NT2/D1 (cell line): Measurements from ENCODE around the gene SWSAP1.

Experiments
- DNase-seq: peaks from one replicate; pipeline ENCODE4 v3.0.0-alpha.2; 2011; ENCODE audit warnings: low read depth, low spot score
- H3K27me3 ChIP-seq: 2 replicates; pipeline ENCODE4 v1.6.0; 2011; ENCODE audit warnings: mild to moderate bottlenecking; ENCODE audit not compliant: insufficient read length, insufficient read depth
- H3K36me3 ChIP-seq: 2 replicates; pipeline ENCODE4 v1.6.1; 2011; ENCODE audit warnings: mild to moderate bottlenecking, low read length, mixed read lengths; ENCODE audit not compliant: insufficient read depth, insufficient read length
- H3K4me1 ChIP-seq: 2 replicates; pipeline ENCODE4 v1.5.1; 2011; ENCODE audit not compliant: insufficient read depth, insufficient read length
- H3K4me3 ChIP-seq: 2 replicates; pipeline ENCODE4 v1.5.1; 2011; ENCODE audit warnings: low read depth; ENCODE audit not compliant: insufficient read length
- H3K9ac ChIP-seq: 2 replicates; pipeline ENCODE4 v1.6.0; 2011; ENCODE audit warnings: low read depth; ENCODE audit not compliant: insufficient read length
- H3K9me3 ChIP-seq: 2 replicates; pipeline ENCODE4 v1.5.1; 2011; ENCODE audit warnings: mild to moderate bottlenecking, low read length; ENCODE audit not compliant: insufficient read depth
- SUZ12 ChIP-seq: IDR thresholded peaks from 2 replicates; pipeline ENCODE4 v1.6.1; 2011; ENCODE audit not compliant: insufficient read length, insufficient read depth; ENCODE audit errors: extremely low read depth
- YY1 ChIP-seq: IDR thresholded peaks from 2 replicates; pipeline ENCODE4 v1.6.1; 2011; ENCODE audit not compliant: insufficient read length, insufficient read depth
- ZNF274 ChIP-seq: IDR thresholded peaks from 2 replicates; pipeline ENCODE4 v1.6.1; 2011; ENCODE audit warnings: mild to moderate bottlenecking, low read depth, low read length

Gene SWSAP1

GRCh38 chr19:11382898-11383705 is 8.6 kb downstream of the SWSAP1 start:
- DNase-seq = no peak
- H3K9ac ChIP-seq = peak overlapping the region; percentile 76
- no peak for TF ChIP-seq YY1
- no peak for TF ChIP-seq ZNF274
- no peak for TF ChIP-seq SUZ12
- H3K4me3 ChIP-seq = peak overlapping the region; percentile 67
- no peaks in the 10 kb centered on the region for H3K9me3 ChIP-seq
- peaks cover 4% of the 10 kb centered on the region for H3K36me3 ChIP-seq
- H3K4me1 ChIP-seq = peaks cover 7% of the 10 kb centered on the region
- H3K27me3 ChIP-seq = no peaks in the 10 kb centered on the region

GRCh38 chr19:11383706-11384048 is 9.2 kb downstream of the SWSAP1 start:
- DNase-seq = no peak
- H3K4me3 ChIP-seq = peak overlapping the region; percentile 67
- peaks cover 4% of the 10 kb centered on the region for H3K4me1 ChIP-seq
- no peaks in the 10 kb centered on the region for H3K27me3 ChIP-seq
- H3K9ac ChIP-seq = peak overlapping the region; percentile 76
- no peaks in the 10 kb centered on the region for H3K36me3 ChIP-seq
- H3K9me3 ChIP-seq = no peaks in the 10 kb centered on the region
- TF ChIP-seq SUZ12 (no peak), YY1 (no peak), ZNF274 (no peak)

- H3K36me3 ChIP-seq = no peaks in the 10 kb centered on the region
Observed at GRCh38 chr19:11384778-11385129, 10.3 kb downstream of the SWSAP1 start.

GRCh38 chr19:11387162-11388034 is 12.9 kb downstream of the SWSAP1 start:
- no peak overlapping the region for H3K4me3 ChIP-seq
- no peak overlapping the region for H3K9ac ChIP-seq
- H3K9me3 ChIP-seq = peaks cover 4% of the 10 kb centered on the region; the same call in 1 of the 2 replicates
- no peaks in the 10 kb centered on the region for H3K36me3 ChIP-seq
- no peaks in the 10 kb centered on the region for H3K4me1 ChIP-seq
- no peak for DNase-seq
- TF ChIP-seq ZNF274 (no peak), SUZ12 (no peak), YY1 (no peak)
- no peaks in the 10 kb centered on the region for H3K27me3 ChIP-seq

More at GRCh38 chr19:11384778-11385129, 10.3 kb downstream of the SWSAP1 start:
- no peak for DNase-seq
- no peak for TF ChIP-seq ZNF274
- no peak for TF ChIP-seq SUZ12
- no peak for TF ChIP-seq YY1
- no peak overlapping the region for H3K9ac ChIP-seq
- H3K4me1 ChIP-seq = peaks cover 4% of the 10 kb centered on the region
- H3K27me3 ChIP-seq = no peaks in the 10 kb centered on the region
- no peaks in the 10 kb centered on the region for H3K9me3 ChIP-seq
- H3K4me3 ChIP-seq = no peak overlapping the region

- Histone ChIP-seq H3K4me1 (no peaks in the 10 kb centered on the region), H3K9ac (no peak overlapping the region), H3K27me3 (no peaks in the 10 kb centered on the region), H3K36me3 (no peaks in the 10 kb centered on the region), H3K9me3 (peaks cover 4% of the 10 kb centered on the region; the same call in 1 of the 2 replicates), H3K4me3 (no peak overlapping the region)
- DNase-seq = no peak
- TF ChIP-seq ZNF274 (no peak), YY1 (no peak), SUZ12 (no peak)
Observed at GRCh38 chr19:11390359-11390758, 15.9 kb downstream of the SWSAP1 start.

GRCh38 chr19:11390933-11391680 is 16.6 kb downstream of the SWSAP1 start:
- peaks cover 4% of the 10 kb centered on the region; the same call in 1 of the 2 replicates for H3K9me3 ChIP-seq
- H3K4me1 ChIP-seq = no peaks in the 10 kb centered on the region
- no peak overlapping the region for H3K4me3 ChIP-seq
- H3K27me3 ChIP-seq = no peaks in the 10 kb centered on the region
- TF ChIP-seq ZNF274 (no peak), SUZ12 (no peak), YY1 (no peak)
- no peak overlapping the region for H3K9ac ChIP-seq
- DNase-seq = no peak
- no peaks in the 10 kb centered on the region for H3K36me3 ChIP-seq

- Histone ChIP-seq H3K4me1 (peaks cover 4% of the 10 kb centered on the region), H3K36me3 (no peaks in the 10 kb centered on the region), H3K4me3 (no peak overlapping the region), H3K9ac (peak overlapping the region; percentile 38), H3K27me3 (no peaks in the 10 kb centered on the region), H3K9me3 (no peaks in the 10 kb centered on the region)
- DNase-seq = no peak
- no peak for TF ChIP-seq YY1
- TF ChIP-seq SUZ12 = no peak
- no peak for TF ChIP-seq ZNF274
Observed at GRCh38 chr19:11397089-11397610, 22.7 kb downstream of the SWSAP1 start.
